ENCODE data around the gene RANBP17. TPM values are rescaled to one million over a fixed set of nuclear protein-coding genes. Genes with fewer than 3 reads are reported as not detected.

RANBP17 gene
- polyA plus RNA-seq, 1 of the 3 experiments (the other 2 are of a cell fraction) = 6.0 TPM

DNA sequence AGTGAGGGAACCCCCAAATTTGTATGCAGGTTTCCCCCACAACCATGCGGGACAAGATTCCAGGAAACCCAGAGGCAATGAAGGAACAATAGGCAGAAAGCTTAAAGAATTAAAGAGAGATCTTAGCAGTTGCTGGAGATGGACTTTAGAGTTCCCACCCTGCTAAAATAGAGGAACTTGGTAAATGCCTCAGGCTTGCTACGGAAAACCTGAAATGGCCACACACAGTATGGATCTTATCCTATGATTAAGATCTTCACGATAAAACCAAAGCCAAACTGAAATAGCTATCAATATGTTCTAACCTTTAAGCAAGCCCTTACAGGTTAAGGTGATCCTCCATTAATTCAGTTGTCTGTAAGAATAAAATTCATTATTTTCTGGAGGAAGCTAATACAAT is 148.3 kb downstream of the RANBP17 start:
- no peaks in the 10 kb centered on the region for H3K36me3 ChIP-seq (replicated peaks in 1 of 2; ENCODE audit: control insufficient read depth in 1 of 2, insufficient read depth in 2 of 2, low read length in 1 of 2)
- ChIA-PET POLR2A (no interaction called here), CTCF (no interaction called here)
- H3K4me1 ChIP-seq (ENCODE audit: control insufficient read depth in 1 of 2, insufficient read depth in 2 of 2, low read depth in 1 of 2, low read length in 1 of 2) = no peaks in the 10 kb centered on the region
- H3K79me2 ChIP-seq (ENCODE audit: insufficient read depth) = no peaks in the 10 kb centered on the region
- H3K27ac ChIP-seq (ENCODE audit: low read depth in 2 of 2, low read length in 1 of 2) = no peak overlapping the region
- no peak overlapping the region for H3K4me3 ChIP-seq (ENCODE audit: low read depth in 2 of 2, low read length in 1 of 2)
- H2AFZ ChIP-seq (ENCODE audit: low read depth) = no peak overlapping the region
- H3K9me3 ChIP-seq = no peaks in the 10 kb centered on the region
- H3K9me2 ChIP-seq = no peaks in the 10 kb centered on the region
- WGBS (ENCODE audit: low lambda C conversion rate) = 98% methylated on average over 3 of the region's 3 CpGs
- no peak overlapping the region for H3K9ac ChIP-seq
- TF ChIP-seq RFX5 (IDR thresholded peaks at IDR 0.05; ENCODE audit: low read length) = no peak
- TF ChIP-seq ELF1 (IDR thresholded peaks at IDR 0.05) = no peak
- no peak for TF ChIP-seq CHD2 (IDR thresholded peaks at IDR 0.05; ENCODE audit: low read length, partially characterized antibody)
- TF ChIP-seq USF1 (IDR thresholded peaks at IDR 0.05; ENCODE audit: borderline replicate concordance, low read depth) = no peak
- no peak for TF ChIP-seq PBX3 (IDR thresholded peaks at IDR 0.05)
- TF ChIP-seq, protein P1, sequence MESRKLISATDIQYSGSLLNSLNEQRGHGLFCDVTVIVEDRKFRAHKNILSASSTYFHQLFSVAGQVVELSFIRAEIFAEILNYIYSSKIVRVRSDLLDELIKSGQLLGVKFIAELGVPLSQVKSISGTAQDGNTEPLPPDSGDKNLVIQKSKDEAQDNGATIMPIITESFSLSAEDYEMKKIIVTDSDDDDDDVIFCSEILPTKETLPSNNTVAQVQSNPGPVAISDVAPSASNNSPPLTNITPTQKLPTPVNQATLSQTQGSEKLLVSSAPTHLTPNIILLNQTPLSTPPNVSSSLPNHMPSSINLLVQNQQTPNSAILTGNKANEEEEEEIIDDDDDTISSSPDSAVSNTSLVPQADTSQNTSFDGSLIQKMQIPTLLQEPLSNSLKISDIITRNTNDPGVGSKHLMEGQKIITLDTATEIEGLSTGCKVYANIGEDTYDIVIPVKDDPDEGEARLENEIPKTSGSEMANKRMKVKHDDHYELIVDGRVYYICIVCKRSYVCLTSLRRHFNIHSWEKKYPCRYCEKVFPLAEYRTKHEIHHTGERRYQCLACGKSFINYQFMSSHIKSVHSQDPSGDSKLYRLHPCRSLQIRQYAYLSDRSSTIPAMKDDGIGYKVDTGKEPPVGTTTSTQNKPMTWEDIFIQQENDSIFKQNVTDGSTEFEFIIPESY (IDR thresholded peaks at IDR 0.05; ENCODE audit: borderline replicate concordance, low read depth) = no peak
- no peak for TF ChIP-seq MXI1 (IDR thresholded peaks at IDR 0.05; ENCODE audit: low read depth, low read length)
- TF ChIP-seq RCOR1 (IDR thresholded peaks at IDR 0.05; ENCODE audit: low read length) = no peak
- TF ChIP-seq IRF3 (IDR thresholded peaks at IDR 0.05; ENCODE audit: low read depth, low read length) = no peak
- TF ChIP-seq NFIC (IDR thresholded peaks at IDR 0.05; ENCODE audit: borderline replicate concordance) = no peak
- TF ChIP-seq GABPA (IDR thresholded peaks at IDR 0.05; ENCODE audit: low read depth) = no peak
- no peak for TF ChIP-seq TAF1 (IDR thresholded peaks at IDR 0.05; ENCODE audit: borderline replicate concordance, low read depth, low read length)
- TF ChIP-seq JUND (IDR thresholded peaks at IDR 0.05) = no peak
- no peaks in the 10 kb centered on the region for H3F3A ChIP-seq (replicated peaks; ENCODE audit: insufficient read depth)
- H3K4me2 ChIP-seq = no peak overlapping the region
- H4K20me1 ChIP-seq (ENCODE audit: insufficient read depth) = no peaks in the 10 kb centered on the region
- DNase-seq = no peak
- no peaks in the 10 kb centered on the region for H3K27me3 ChIP-seq (ENCODE audit: insufficient read depth)

- WGBS (ENCODE audit: low lambda C conversion rate) = 88% methylated on average over 2 of the region's 2 CpGs
- ChIA-PET CTCF (no interaction called here), POLR2A (no interaction called here)
- no peak overlapping the region for H3K9ac ChIP-seq
- no peaks in the 10 kb centered on the region for H3F3A ChIP-seq (replicated peaks; ENCODE audit: insufficient read depth)
- H3K79me2 ChIP-seq (ENCODE audit: insufficient read depth) = no peaks in the 10 kb centered on the region
- no peaks in the 10 kb centered on the region for H4K20me1 ChIP-seq (ENCODE audit: insufficient read depth)
- H3K27me3 ChIP-seq (ENCODE audit: insufficient read depth) = no peaks in the 10 kb centered on the region
- no peaks in the 10 kb centered on the region for H3K9me2 ChIP-seq
- no peak for TF ChIP-seq USF1 (IDR thresholded peaks at IDR 0.05; ENCODE audit: borderline replicate concordance, low read depth)
- TF ChIP-seq, protein P2, sequence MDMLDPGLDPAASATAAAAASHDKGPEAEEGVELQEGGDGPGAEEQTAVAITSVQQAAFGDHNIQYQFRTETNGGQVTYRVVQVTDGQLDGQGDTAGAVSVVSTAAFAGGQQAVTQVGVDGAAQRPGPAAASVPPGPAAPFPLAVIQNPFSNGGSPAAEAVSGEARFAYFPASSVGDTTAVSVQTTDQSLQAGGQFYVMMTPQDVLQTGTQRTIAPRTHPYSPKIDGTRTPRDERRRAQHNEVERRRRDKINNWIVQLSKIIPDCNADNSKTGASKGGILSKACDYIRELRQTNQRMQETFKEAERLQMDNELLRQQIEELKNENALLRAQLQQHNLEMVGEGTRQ (IDR thresholded peaks at IDR 0.05; ENCODE audit: borderline replicate concordance, low read depth, low read length) = no peak
- no peak for TF ChIP-seq SMC3 (IDR thresholded peaks at IDR 0.05; ENCODE audit: low read depth, low read length)
- no peak for TF ChIP-seq MXI1 (IDR thresholded peaks at IDR 0.05; ENCODE audit: low read depth, low read length)
- no peaks in the 10 kb centered on the region for H3K36me3 ChIP-seq (replicated peaks in 1 of 2; ENCODE audit: control insufficient read depth in 1 of 2, insufficient read depth in 2 of 2, low read length in 1 of 2)
- DNase-seq = no peak
- H3K9me3 ChIP-seq = no peaks in the 10 kb centered on the region
- H3K4me2 ChIP-seq = no peak overlapping the region
- no peaks in the 10 kb centered on the region for H3K4me1 ChIP-seq (ENCODE audit: control insufficient read depth in 1 of 2, insufficient read depth in 2 of 2, low read depth in 1 of 2, low read length in 1 of 2)
- H3K4me3 ChIP-seq (ENCODE audit: low read depth in 2 of 2, low read length in 1 of 2) = no peak overlapping the region
- no peak overlapping the region for H3K27ac ChIP-seq (ENCODE audit: low read depth in 2 of 2, low read length in 1 of 2)
- no peak overlapping the region for H2AFZ ChIP-seq (ENCODE audit: low read depth)
Observed at GRCh38 chr5:171010816-171011215, 149.0 kb downstream of the RANBP17 start.

Data from SK-N-SH (cell line).